Parathyroid adenoma (tissue), 2 donors: Measurements from ENCODE around the gene RAB40C.

Experiments
- H2AFZ ChIP-seq: fragments of 300-600 bp; sonication (generic); one replicate; pipeline ENCODE4 v1.7.0; 2017; ENCODE audit warnings: antibody characterized with exemption, mild to moderate bottlenecking
- H3K27ac ChIP-seq: fragments of 300-600 bp; sonication (generic); one replicate; pipeline ENCODE4 v1.7.0; 2017
- H3K27me3 ChIP-seq: fragments of 300-600 bp; sonication (generic); one replicate; pipeline ENCODE4 v1.7.0; 2017; ENCODE audit warnings: low read length; ENCODE audit not compliant: control insufficient read depth, insufficient read depth
- H3K36me3 ChIP-seq: fragments of 300-600 bp; sonication (generic); one replicate; pipeline ENCODE4 v1.7.0; 2017; ENCODE audit warnings: low read length; ENCODE audit not compliant: control insufficient read depth, insufficient read depth
- H3K4me1 ChIP-seq: fragments of 300-600 bp; sonication (generic); one replicate; pipeline ENCODE4 v1.7.0; 2017; ENCODE audit warnings: control low read depth
- H3K4me2 ChIP-seq: fragments of 300-600 bp; sonication (generic); one replicate; pipeline ENCODE4 v1.7.0; 2017; ENCODE audit warnings: low read length
- H3K4me3 ChIP-seq: fragments of 300-600 bp; sonication (generic); one replicate; pipeline ENCODE4 v1.7.0; 2017; ENCODE audit warnings: low read depth, low read length
- H3K79me2 ChIP-seq: fragments of 300-600 bp; sonication (generic); one replicate; pipeline ENCODE4 v1.7.0; 2017; ENCODE audit warnings: control low read depth
- H3K9ac ChIP-seq: fragments of 300-600 bp; sonication (generic); one replicate; pipeline ENCODE4 v1.7.0; 2017; ENCODE audit warnings: mild to moderate bottlenecking
- H3K9me3 ChIP-seq: fragments of 300-600 bp; sonication (generic); one replicate; pipeline ENCODE4 v1.7.0; 2017; ENCODE audit warnings: low read length; ENCODE audit not compliant: control insufficient read depth
- TF ChIP-seq, protein P1 (sequence below): fragments of 300-600 bp; sonication (generic); IDR thresholded peaks from one replicate; pipeline ENCODE4 v1.7.0; 2017; ENCODE audit warnings: antibody characterized with exemption, mild to moderate bottlenecking
- donor health status: primary hyperparathyroidism.

Gene RAB40C

GRCh38 chr16:670485-671352 is 80.9 kb downstream of the RAB40C start:
- H3K27me3 ChIP-seq, result no peaks in the 10 kb centered on the region
- no peak overlapping the region for H3K4me2 ChIP-seq
- H3K4me3 ChIP-seq, result no peak overlapping the region
- no peak overlapping the region for H2AFZ ChIP-seq
- H3K9me3 ChIP-seq, result no peaks in the 10 kb centered on the region
- TF ChIP-seq, protein P1, sequence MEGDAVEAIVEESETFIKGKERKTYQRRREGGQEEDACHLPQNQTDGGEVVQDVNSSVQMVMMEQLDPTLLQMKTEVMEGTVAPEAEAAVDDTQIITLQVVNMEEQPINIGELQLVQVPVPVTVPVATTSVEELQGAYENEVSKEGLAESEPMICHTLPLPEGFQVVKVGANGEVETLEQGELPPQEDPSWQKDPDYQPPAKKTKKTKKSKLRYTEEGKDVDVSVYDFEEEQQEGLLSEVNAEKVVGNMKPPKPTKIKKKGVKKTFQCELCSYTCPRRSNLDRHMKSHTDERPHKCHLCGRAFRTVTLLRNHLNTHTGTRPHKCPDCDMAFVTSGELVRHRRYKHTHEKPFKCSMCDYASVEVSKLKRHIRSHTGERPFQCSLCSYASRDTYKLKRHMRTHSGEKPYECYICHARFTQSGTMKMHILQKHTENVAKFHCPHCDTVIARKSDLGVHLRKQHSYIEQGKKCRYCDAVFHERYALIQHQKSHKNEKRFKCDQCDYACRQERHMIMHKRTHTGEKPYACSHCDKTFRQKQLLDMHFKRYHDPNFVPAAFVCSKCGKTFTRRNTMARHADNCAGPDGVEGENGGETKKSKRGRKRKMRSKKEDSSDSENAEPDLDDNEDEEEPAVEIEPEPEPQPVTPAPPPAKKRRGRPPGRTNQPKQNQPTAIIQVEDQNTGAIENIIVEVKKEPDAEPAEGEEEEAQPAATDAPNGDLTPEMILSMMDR, result no peak
- peaks cover 10% of the 10 kb centered on the region for H3K4me1 ChIP-seq
- H3K79me2 ChIP-seq, result peaks cover 5% of the 10 kb centered on the region
- no peaks in the 10 kb centered on the region for H3K36me3 ChIP-seq
- H3K9ac ChIP-seq, result no peak overlapping the region
- H3K27ac ChIP-seq, result no peak overlapping the region

DNA sequence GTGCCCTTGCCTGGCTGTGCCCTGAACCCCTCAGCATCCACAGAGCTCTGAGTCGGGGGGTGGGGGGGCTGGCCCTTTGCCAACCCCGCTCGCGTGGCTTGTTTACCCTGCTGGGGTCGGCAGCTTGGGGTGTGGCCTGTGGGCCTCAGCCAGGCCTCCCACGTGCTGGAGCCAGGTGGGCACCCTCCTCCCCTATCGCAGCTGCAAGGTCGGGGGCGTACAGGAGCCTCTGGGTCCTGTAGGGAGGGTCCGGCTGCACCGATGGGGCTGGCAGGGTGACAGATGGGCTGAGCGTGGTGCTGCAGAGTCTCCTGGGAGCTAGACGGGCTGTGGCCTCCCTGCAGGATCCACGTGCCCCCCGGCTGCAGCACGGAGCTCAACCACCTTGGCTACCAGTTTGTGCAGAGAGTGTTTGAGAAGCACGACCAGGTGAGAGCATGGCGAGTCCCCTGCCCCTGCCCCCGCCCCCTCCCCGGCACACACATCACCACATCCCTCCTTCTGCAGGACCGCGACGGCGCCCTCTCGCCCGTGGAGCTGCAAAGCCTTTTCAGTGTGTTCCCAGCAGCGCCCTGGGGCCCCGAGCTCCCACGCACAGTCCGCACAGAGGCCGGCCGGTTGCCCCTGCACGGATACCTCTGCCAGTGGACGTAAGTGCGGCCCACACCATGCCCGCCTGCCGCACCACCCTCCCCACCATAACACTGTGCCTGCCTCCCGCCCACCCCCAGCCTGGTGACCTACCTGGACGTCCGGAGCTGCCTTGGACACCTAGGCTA is 81.7 kb downstream of the RAB40C start:
- Histone ChIP-seq H3K36me3 (no peaks in the 10 kb centered on the region), H3K4me2 (no peak overlapping the region), H3K9me3 (no peaks in the 10 kb centered on the region), H3K27ac (no peak overlapping the region), H3K4me1 (peaks cover 10% of the 10 kb centered on the region), H3K79me2 (peaks cover 5% of the 10 kb centered on the region), H3K4me3 (no peak overlapping the region), H3K9ac (no peak overlapping the region), H3K27me3 (no peaks in the 10 kb centered on the region), H2AFZ (no peak overlapping the region)
- TF ChIP-seq, protein P1, result no peak

DNA sequence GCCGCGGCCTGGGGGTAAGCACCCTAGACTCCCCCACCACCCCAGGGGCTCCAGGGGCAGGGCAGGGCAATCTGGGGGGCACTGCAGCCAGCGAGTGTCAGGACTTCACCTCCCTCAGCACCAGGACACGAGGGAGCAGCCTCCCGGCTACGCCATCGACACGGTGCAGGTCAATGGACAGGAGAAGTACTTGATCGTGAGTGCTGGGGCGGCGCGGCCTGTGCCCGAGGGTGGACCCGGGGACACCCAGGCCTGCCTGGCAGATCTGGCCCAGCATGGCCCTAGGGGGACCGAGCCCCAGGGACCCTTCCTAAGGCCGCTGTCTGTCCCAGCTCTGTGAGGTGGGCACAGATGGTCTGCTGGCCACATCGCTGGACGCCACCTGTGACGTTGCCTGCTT is 82.5 kb downstream of the RAB40C start:
- Histone ChIP-seq H3K9me3 (no peaks in the 10 kb centered on the region), H3K27ac (no peak overlapping the region), H3K9ac (no peak overlapping the region), H3K79me2 (peaks cover under 1% of the 10 kb centered on the region), H3K27me3 (no peaks in the 10 kb centered on the region), H2AFZ (no peak overlapping the region), H3K4me3 (no peak overlapping the region), H3K4me1 (peaks cover 7% of the 10 kb centered on the region), H3K4me2 (no peak overlapping the region), H3K36me3 (no peaks in the 10 kb centered on the region)
- TF ChIP-seq, protein P1, result no peak

DNA sequence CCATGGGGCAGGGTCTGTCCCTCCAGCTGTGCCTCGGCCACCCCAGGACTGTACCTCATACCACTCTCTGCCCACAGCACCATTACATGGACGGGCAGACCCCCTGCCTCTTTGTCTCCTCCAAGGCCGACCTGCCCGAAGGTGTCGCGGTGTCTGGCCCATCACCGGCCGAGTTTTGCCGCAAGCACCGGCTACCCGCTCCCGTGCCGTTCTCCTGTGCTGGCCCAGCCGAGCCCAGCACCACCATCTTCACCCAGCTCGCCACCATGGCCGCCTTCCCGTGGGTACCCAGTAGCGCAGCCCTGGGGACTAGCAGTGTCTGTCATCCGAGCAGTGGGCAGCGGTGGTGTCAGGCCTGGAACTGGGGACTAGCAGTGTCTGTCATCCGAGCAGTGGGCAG is 83.0 kb downstream of the RAB40C start:
- TF ChIP-seq, protein P1, result no peak

More for the DNA sequence above, 83.0 kb downstream of the RAB40C start:
- no peaks in the 10 kb centered on the region for H3K9me3 ChIP-seq
- no peak overlapping the region for H3K4me2 ChIP-seq
- H3K9ac ChIP-seq, result no peak overlapping the region
- no peak overlapping the region for H2AFZ ChIP-seq
- no peaks in the 10 kb centered on the region for H3K27me3 ChIP-seq
- no peak overlapping the region for H3K27ac ChIP-seq
- no peak overlapping the region for H3K4me3 ChIP-seq
- no peaks in the 10 kb centered on the region for H3K36me3 ChIP-seq
- peaks cover 3% of the 10 kb centered on the region for H3K4me1 ChIP-seq
- no peaks in the 10 kb centered on the region for H3K79me2 ChIP-seq
